Stimulated activated CD8-positive, alpha-beta memory T cell treated with anti-CD3 and anti-CD28 coated beads, Interleukin-2, amount 100 ng/mL, for 48 hours (primary cell): Measurements from ENCODE around the gene CFAP100.

Experiments
- DNase-seq, 2 donors: peaks; one replicate each; pipeline ENCODE4 v3.0.0-alpha.2; 2020; ENCODE audit warnings: low read depth in 2 of 2

The CFAP100 gene

GRCh38 chr3:126440709-126440995, 45.9 kb downstream of the CFAP100 start:
- DNase-seq = no peak

GRCh38 chr3:126441256-126441880, 46.7 kb downstream of the CFAP100 start:
- DNase-seq = no peak

- no peak for DNase-seq
Measured at GRCh38 chr3:126442094-126442855, 47.6 kb downstream of the CFAP100 start.

- DNase-seq = no peak
Measured at GRCh38 chr3:126442856-126443242, 48.1 kb downstream of the CFAP100 start.

- DNase-seq = no peak
Measured at GRCh38 chr3:126445506-126445905, 50.8 kb downstream of the CFAP100 start.

- DNase-seq = no peak
Measured at GRCh38 chr3:126446301-126446700, 51.6 kb downstream of the CFAP100 start.

- DNase-seq = no peak
Measured at GRCh38 chr3:126446791-126447190, 52.1 kb downstream of the CFAP100 start.

- DNase-seq = no peak
Measured at GRCh38 chr3:126447456-126448106, 52.9 kb downstream of the CFAP100 start.

- DNase-seq = no peak
Measured at GRCh38 chr3:126448136-126448892, 53.6 kb downstream of the CFAP100 start.

GRCh38 chr3:126448893-126449180, 54.1 kb downstream of the CFAP100 start:
- DNase-seq = no peak

- DNase-seq = no peak
Measured at GRCh38 chr3:126449621-126450051, 54.9 kb downstream of the CFAP100 start.

- DNase-seq = no peak
Measured at GRCh38 chr3:126450219-126450618, 55.5 kb downstream of the CFAP100 start.

GRCh38 chr3:126450744-126451143, 56.0 kb downstream of the CFAP100 start:
- no peak for DNase-seq

- DNase-seq = no peak
Measured at GRCh38 chr3:126451511-126451910, 56.8 kb downstream of the CFAP100 start.

GRCh38 chr3:126452213-126452612, 57.5 kb downstream of the CFAP100 start:
- DNase-seq = no peak

- DNase-seq = no peak
Measured at GRCh38 chr3:126454025-126454424, 59.3 kb downstream of the CFAP100 start.

GRCh38 chr3:126454437-126455198, 59.9 kb downstream of the CFAP100 start:
- no peak for DNase-seq

- DNase-seq = no peak
Measured at GRCh38 chr3:126456211-126456610, 61.5 kb downstream of the CFAP100 start.

GRCh38 chr3:126456766-126457388, 62.2 kb downstream of the CFAP100 start:
- no peak for DNase-seq

GRCh38 chr3:126459111-126459762, 64.5 kb downstream of the CFAP100 start:
- DNase-seq = no peak

- no peak for DNase-seq
Measured at GRCh38 chr3:126459763-126460127, 65.0 kb downstream of the CFAP100 start.
